Spleen (tissue), 11 donors: ENCODE measurements around the gene RAB43. TPM values are rescaled to one million over a fixed set of nuclear protein-coding genes. Genes with fewer than 3 reads are reported as not detected.
A peak's percentile ranks its signal among the peaks of the same experiment; 100 is the strongest.

ENCODE experiments used
- DNase-seq: peaks from one replicate; pipeline ENCODE4 v3.0.0-alpha.2; 2020
- H3K27ac ChIP-seq, 8 donors: fragments of 200-600 bp; sonication (generic) in 7 of 8; 1 replicate in 4 of 8; 2 replicates in 4 of 8; pipeline versions ENCODE4 v1.5.0 to v1.8.0; 2016 to 2021; ENCODE audit warnings: inconsistent platforms in 4 of 8, mild to moderate bottlenecking in 4 of 8, moderate library complexity in 1 of 8
- H3K27me3 ChIP-seq, 7 donors: fragments of 200-600 bp; sonication (generic) in 6 of 7; replicated peaks in 1 of 7; 1 replicate in 4 of 7; 2 replicates in 3 of 7; pipeline versions ENCODE4 v1.5.0 to v1.8.0; 2016 to 2021; ENCODE audit warnings: inconsistent platforms in 3 of 7, mild to moderate bottlenecking in 1 of 7
- H3K36me3 ChIP-seq, 6 donors: fragments of 200-600 bp; sonication (generic) in 5 of 6; 1 replicate in 4 of 6; 2 replicates in 2 of 6; pipeline versions ENCODE4 v1.5.0 to v1.8.0; 2016 to 2021; ENCODE audit warnings: inconsistent platforms in 2 of 6
- H3K4me1 ChIP-seq, 6 donors: fragments of 200-600 bp; sonication (generic) in 5 of 6; 1 replicate in 3 of 6; 2 replicates in 3 of 6; pipeline versions ENCODE4 v1.5.0 to v1.8.0; 2016 to 2021; ENCODE audit warnings: inconsistent platforms in 3 of 6
- H3K4me3 ChIP-seq, 8 donors: fragments of 200-600 bp; sonication (generic) in 7 of 8; 1 replicate in 4 of 8; 2 replicates in 4 of 8; pipeline versions ENCODE4 v1.5.0 to v1.8.0; 2016 to 2021; ENCODE audit warnings: inconsistent platforms in 4 of 8, mild to moderate bottlenecking in 4 of 8, moderate library complexity in 2 of 8
- H3K9me3 ChIP-seq, 8 donors: fragments of 200-600 bp; sonication (generic) in 7 of 8; 1 replicate in 4 of 8; 2 replicates in 4 of 8; pipeline versions ENCODE4 v1.5.0 to v1.8.0; 2016 to 2021; ENCODE audit warnings: inconsistent platforms in 4 of 8
- POLR2A ChIP-seq, 3 donors: fragments of 450-650 bp; IDR thresholded peaks; one replicate each; pipeline ENCODE4 v1.5.1; 2017; ENCODE audit warnings: antibody characterized with exemption in 3 of 3, mild to moderate bottlenecking in 1 of 3
- POLR2AphosphoS5 ChIP-seq, 3 donors: sonication (generic); formaldehyde crosslinking; IDR thresholded peaks; one replicate each; pipeline ENCODE4 v1.5.1; 2017; ENCODE audit warnings: antibody characterized with exemption in 3 of 3
- WGBS, 5 donors: extraction: QIAGEN DNeasy Blood & Tissue Kit in 3 of 5; methylation state at CpG; one replicate each; pipeline versions ENCODE4 v1.1.5 to v1.1.7; 2013 to 2018; 5-methylcytosine and 5-hydroxymethylcytosine counted together
- intact Hi-C: fragments of 100-400 bp; cut with DNase I; formaldehyde crosslinking; loops from one replicate; pipeline ENCODE4 v1.15.0; 2023; ENCODE audit warnings: low total_unique reads
- polyA plus RNA-seq, 3 donors: library from polyadenylated mRNA; stranded (reverse); fragments of 200-250 nt; gene quantifications; one replicate each; pipeline ENCODE4 v1.2.1, GENCODE V29; 2013
- total RNA-seq, 7 donors: library from RNA; depleted of rRNA in 3 of 7; stranded (reverse); fragments of >200 nt in 3 of 7; fragmentation: NEBNext Ultra II Directional in 4 of 7; extraction: Animal tissue kit (Norgen Biotek cat#: 25700) in 4 of 7; gene quantifications; one replicate each; pipeline versions ENCODE4 v1.1.0 to v1.2.1, GENCODE V29; 2016 to 2021
- TF ChIP-seq, protein P1 (sequence below), 11 experiments: fragments of 200-600 bp in 7 of 11; fragments of 450-650 bp in 4 of 11; sonication (generic) in 4 of 11; IDR thresholded peaks in 8 of 11; conservative IDR thresholded peaks in 3 of 11; 1 replicate in 7 of 11; 2 replicates in 4 of 11; pipeline versions ENCODE4 v1.4.0 to v1.8.0; 2016 to 2021; ENCODE audit warnings: antibody characterized with exemption in 11 of 11, inconsistent platforms in 4 of 11, mild to moderate bottlenecking in 1 of 11
- donor health status: healthy with polysubstance abuse.
- donor health status: DM: no; HTN: no; CAD: no; lungs with moderate emphysema.
- donor health status: DM: no; HTN: no; CAD: no.
- donor health status: Bipolar disorder and iron deficiency.
- donor health status: healthy.
- donor health status: DM: no; HTN: no; CAD: no.
- donor health status: DM: yes; HTN: yes; CAD: no.

The RAB43 gene
- total and polyA plus RNA-seq, 10 donors = 3.1 to 49.6 (median 29.7) TPM

DNA sequence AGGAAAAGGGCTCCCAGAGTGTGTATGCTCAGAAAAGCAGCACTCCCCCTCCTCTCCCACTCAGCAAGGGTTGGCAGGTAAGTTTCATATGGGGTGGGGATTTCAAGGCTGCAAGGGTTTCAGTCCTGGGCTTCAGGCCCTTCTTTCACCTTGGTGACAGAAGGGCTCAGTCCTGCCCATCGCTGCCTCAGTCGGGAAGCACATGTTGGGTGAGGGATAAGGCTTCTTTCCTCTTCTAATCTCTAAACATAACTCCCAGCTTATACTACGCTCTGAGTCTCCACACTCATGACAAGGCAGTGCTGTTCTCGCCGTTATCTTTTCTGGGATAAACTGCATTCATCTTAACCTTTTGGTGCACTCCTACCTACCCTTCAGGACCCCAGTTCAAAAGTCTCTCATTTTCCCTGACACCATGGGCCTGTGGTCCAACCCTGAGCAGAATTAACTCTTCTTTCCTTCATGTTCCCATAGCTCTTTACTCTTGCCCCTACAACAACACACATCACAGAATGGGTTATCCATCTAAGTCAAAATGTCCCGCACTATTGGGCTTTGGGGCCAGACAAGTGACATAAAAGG is 17.0 kb downstream of the RAB43 start:
- no peaks in the 10 kb centered on the region for H3K9me3 ChIP-seq
- TF ChIP-seq POLR2AphosphoS5 (IDR thresholded peaks at IDR 0.05) = no peak
- TF ChIP-seq, protein P1, sequence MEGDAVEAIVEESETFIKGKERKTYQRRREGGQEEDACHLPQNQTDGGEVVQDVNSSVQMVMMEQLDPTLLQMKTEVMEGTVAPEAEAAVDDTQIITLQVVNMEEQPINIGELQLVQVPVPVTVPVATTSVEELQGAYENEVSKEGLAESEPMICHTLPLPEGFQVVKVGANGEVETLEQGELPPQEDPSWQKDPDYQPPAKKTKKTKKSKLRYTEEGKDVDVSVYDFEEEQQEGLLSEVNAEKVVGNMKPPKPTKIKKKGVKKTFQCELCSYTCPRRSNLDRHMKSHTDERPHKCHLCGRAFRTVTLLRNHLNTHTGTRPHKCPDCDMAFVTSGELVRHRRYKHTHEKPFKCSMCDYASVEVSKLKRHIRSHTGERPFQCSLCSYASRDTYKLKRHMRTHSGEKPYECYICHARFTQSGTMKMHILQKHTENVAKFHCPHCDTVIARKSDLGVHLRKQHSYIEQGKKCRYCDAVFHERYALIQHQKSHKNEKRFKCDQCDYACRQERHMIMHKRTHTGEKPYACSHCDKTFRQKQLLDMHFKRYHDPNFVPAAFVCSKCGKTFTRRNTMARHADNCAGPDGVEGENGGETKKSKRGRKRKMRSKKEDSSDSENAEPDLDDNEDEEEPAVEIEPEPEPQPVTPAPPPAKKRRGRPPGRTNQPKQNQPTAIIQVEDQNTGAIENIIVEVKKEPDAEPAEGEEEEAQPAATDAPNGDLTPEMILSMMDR (IDR thresholded peaks at IDR 0.05 in 8 of 11, conservative IDR thresholded peaks at IDR 0.05 in 3 of 11) = no peak
- no peak overlapping the region for H3K27ac ChIP-seq
- 90 to 98% (median 96%) methylated on average over 6 of the region's 6 CpGs for WGBS, 5 donors
- H3K36me3 ChIP-seq = peaks cover 0 to 91% (median 23%) of the 10 kb centered on the region in 6 donors
- intact Hi-C loops = no loop called here
- H3K27me3 ChIP-seq = no peaks in the 10 kb centered on the region
- no peak for DNase-seq
- H3K4me1 ChIP-seq = peaks cover 0 to 83% (median 10%) of the 10 kb centered on the region in 6 donors
- no peak overlapping the region for H3K4me3 ChIP-seq

DNA sequence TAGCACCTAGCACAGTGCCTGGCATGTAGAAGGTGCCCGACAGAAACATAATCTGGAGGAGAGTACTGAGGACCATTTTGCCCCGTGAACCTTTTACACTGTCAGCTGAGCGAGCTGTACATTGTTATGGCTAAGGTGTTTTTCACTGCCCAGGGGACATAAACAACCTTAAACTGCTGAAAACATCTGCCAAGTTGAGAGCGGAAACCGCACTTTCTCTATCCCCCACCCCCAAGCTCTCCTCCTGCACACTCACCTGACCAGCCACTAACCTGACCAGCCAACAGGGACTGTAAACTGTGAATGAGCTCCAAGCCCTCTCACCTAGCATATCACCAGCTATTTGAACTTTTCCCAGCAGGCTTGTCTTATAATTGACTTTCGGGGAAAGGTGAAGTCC is 17.6 kb downstream of the RAB43 start:
- Histone ChIP-seq H3K4me1 (peaks cover 0 to 83% (median 10%) of the 10 kb centered on the region in 6 donors), H3K9me3 (no peaks in the 10 kb centered on the region), H3K27ac (no peak overlapping the region), H3K4me3 (no peak overlapping the region), H3K27me3 (no peaks in the 10 kb centered on the region), H3K36me3 (peaks cover 0 to 91% (median 21%) of the 10 kb centered on the region in 6 donors)
- TF ChIP-seq, protein P1 (IDR thresholded peaks at IDR 0.05 in 8 of 11, conservative IDR thresholded peaks at IDR 0.05 in 3 of 11) = no peak
- TF ChIP-seq POLR2AphosphoS5 (IDR thresholded peaks at IDR 0.05) (no peak), POLR2A (IDR thresholded peaks at IDR 0.05) (no peak)
- 95 to 99% (median 97%) methylated on average over 6 of the region's 6 CpGs for WGBS, 5 donors
- DNase-seq = no peak
- intact Hi-C loops = no loop called here

DNA sequence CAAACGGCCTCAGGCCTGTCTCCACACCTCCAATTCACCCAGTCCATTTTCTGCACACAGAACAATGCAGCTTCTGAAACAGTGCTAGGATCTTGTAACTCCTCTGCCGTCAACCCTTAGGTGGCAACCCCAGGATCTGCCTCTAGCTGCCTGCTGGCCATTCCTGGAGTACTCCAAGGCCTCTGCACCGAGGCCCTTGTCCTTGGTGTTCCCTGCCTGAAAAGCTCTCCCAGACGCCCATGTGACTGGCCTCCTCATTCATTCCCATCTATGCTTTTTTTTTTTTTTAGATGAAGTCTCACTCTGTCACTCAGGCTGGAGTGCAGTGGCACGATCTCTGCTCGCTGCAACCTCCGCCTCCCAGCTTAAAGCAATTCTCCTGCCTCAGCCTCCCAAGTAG is 18.3 kb downstream of the RAB43 start:
- Histone ChIP-seq H3K27ac (no peak overlapping the region), H3K36me3 (peaks cover 0 to 91% (median 22%) of the 10 kb centered on the region in 6 donors), H3K27me3 (no peaks in the 10 kb centered on the region), H3K4me3 (no peak overlapping the region), H3K4me1 (peaks cover 0 to 76% (median 10%) of the 10 kb centered on the region in 6 donors), H3K9me3 (no peaks in the 10 kb centered on the region)
- intact Hi-C loops = no loop called here
- TF ChIP-seq POLR2AphosphoS5 (IDR thresholded peaks at IDR 0.05) (no peak), POLR2A (IDR thresholded peaks at IDR 0.05) (no peak)
- TF ChIP-seq, protein P1 (IDR thresholded peaks at IDR 0.05 in 8 of 11, conservative IDR thresholded peaks at IDR 0.05 in 3 of 11) = no peak
- DNase-seq = no peak
- 85 to 91% (median 90%) methylated on average over 7 of the region's 7 CpGs for WGBS, 5 donors

DNA sequence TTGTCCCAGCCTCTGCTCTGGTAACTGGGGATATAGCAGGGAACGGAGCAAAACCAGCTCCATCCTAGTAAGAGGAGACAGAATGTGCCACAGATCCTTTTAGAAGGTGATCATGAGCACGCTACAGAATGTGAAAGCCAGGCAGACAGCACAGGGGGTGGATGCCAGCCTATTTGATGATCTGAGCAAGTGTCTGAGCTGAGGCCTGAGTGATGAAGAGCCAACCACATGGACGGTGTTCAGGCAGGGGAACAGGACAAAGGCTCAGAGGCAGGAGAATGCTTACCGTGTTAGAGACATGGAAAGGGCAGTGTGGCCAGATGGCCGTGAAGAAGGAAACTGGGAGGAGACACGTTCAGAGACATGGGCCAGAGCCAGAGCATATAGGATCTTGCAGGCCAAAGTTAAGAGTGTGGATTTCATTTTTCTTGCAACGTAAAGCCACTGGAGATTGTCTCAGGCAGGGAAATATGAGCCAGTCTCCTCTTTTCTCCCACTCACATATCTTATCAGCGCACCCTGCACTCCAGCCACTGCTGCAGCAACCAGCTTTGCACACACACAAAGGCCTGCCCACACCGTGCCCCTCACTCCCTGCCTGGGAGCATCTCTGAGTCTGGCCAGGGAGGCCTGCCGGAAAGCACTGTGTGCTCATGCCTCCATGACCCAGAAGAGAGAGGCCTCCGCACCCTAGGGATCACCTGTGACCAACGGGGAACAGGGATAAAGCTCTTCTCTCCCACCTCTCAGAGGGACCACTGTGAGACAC is 20.1 kb downstream of the RAB43 start:
- TF ChIP-seq POLR2A (IDR thresholded peaks at IDR 0.05) (no peak), POLR2AphosphoS5 (IDR thresholded peaks at IDR 0.05) (peak in 1 of 3 donors; percentile 51)
- TF ChIP-seq, protein P1 (IDR thresholded peaks at IDR 0.05 in 8 of 11, conservative IDR thresholded peaks at IDR 0.05 in 3 of 11) = no peak
- Histone ChIP-seq H3K9me3 (no peaks in the 10 kb centered on the region), H3K4me3 (no peak overlapping the region), H3K36me3 (peaks cover 0 to 90% (median 8%) of the 10 kb centered on the region in 6 donors), H3K27me3 (no peaks in the 10 kb centered on the region), H3K4me1 (peaks cover 0 to 72% (median 4%) of the 10 kb centered on the region in 6 donors), H3K27ac (no peak overlapping the region)
- no peak for DNase-seq
- WGBS, 5 donors = 84 to 94% (median 92%) methylated on average over 12 of the region's 12 CpGs
- intact Hi-C loops = no loop called here
